Spleen (tissue), 11 donors: ENCODE results near the gene ELP2. TPM values are rescaled to one million over a fixed set of nuclear protein-coding genes. Genes with fewer than 3 reads are reported as not detected.

Experiments
- DNase-seq: peaks from one replicate; pipeline ENCODE4 v3.0.0-alpha.2; 2020
- H3K27ac ChIP-seq, 8 donors: fragments of 200-600 bp; sonication (generic) in 7 of 8; 1 replicate in 4 of 8; 2 replicates in 4 of 8; pipeline versions ENCODE4 v1.5.0 to v1.8.0; 2016 to 2021; ENCODE audit warnings: inconsistent platforms in 4 of 8, mild to moderate bottlenecking in 4 of 8, moderate library complexity in 1 of 8
- H3K27me3 ChIP-seq, 7 donors: fragments of 200-600 bp; sonication (generic) in 6 of 7; replicated peaks in 1 of 7; 1 replicate in 4 of 7; 2 replicates in 3 of 7; pipeline versions ENCODE4 v1.5.0 to v1.8.0; 2016 to 2021; ENCODE audit warnings: inconsistent platforms in 3 of 7, mild to moderate bottlenecking in 1 of 7
- H3K36me3 ChIP-seq, 6 donors: fragments of 200-600 bp; sonication (generic) in 5 of 6; 1 replicate in 4 of 6; 2 replicates in 2 of 6; pipeline versions ENCODE4 v1.5.0 to v1.8.0; 2016 to 2021; ENCODE audit warnings: inconsistent platforms in 2 of 6
- H3K4me1 ChIP-seq, 6 donors: fragments of 200-600 bp; sonication (generic) in 5 of 6; 1 replicate in 3 of 6; 2 replicates in 3 of 6; pipeline versions ENCODE4 v1.5.0 to v1.8.0; 2016 to 2021; ENCODE audit warnings: inconsistent platforms in 3 of 6
- H3K4me3 ChIP-seq, 8 donors: fragments of 200-600 bp; sonication (generic) in 7 of 8; 1 replicate in 4 of 8; 2 replicates in 4 of 8; pipeline versions ENCODE4 v1.5.0 to v1.8.0; 2016 to 2021; ENCODE audit warnings: inconsistent platforms in 4 of 8, mild to moderate bottlenecking in 4 of 8, moderate library complexity in 2 of 8
- H3K9me3 ChIP-seq, 8 donors: fragments of 200-600 bp; sonication (generic) in 7 of 8; 1 replicate in 4 of 8; 2 replicates in 4 of 8; pipeline versions ENCODE4 v1.5.0 to v1.8.0; 2016 to 2021; ENCODE audit warnings: inconsistent platforms in 4 of 8
- CTCF ChIP-seq, 11 experiments: fragments of 200-600 bp in 7 of 11; fragments of 450-650 bp in 4 of 11; sonication (generic) in 4 of 11; IDR thresholded peaks in 8 of 11; conservative IDR thresholded peaks in 3 of 11; 1 replicate in 7 of 11; 2 replicates in 4 of 11; pipeline versions ENCODE4 v1.4.0 to v1.8.0; 2016 to 2021; ENCODE audit warnings: antibody characterized with exemption in 11 of 11, inconsistent platforms in 4 of 11, mild to moderate bottlenecking in 1 of 11
- POLR2A ChIP-seq, 3 donors: fragments of 450-650 bp; IDR thresholded peaks; one replicate each; pipeline ENCODE4 v1.5.1; 2017; ENCODE audit warnings: antibody characterized with exemption in 3 of 3, mild to moderate bottlenecking in 1 of 3
- POLR2AphosphoS5 ChIP-seq, 3 donors: sonication (generic); formaldehyde crosslinking; IDR thresholded peaks; one replicate each; pipeline ENCODE4 v1.5.1; 2017; ENCODE audit warnings: antibody characterized with exemption in 3 of 3
- whole genome bisulfite sequencing, 5 donors: extraction: QIAGEN DNeasy Blood & Tissue Kit in 3 of 5; methylation state at CpG; one replicate each; pipeline versions ENCODE4 v1.1.5 to v1.1.7; 2013 to 2018; 5-methylcytosine and 5-hydroxymethylcytosine counted together
- intact Hi-C: fragments of 100-400 bp; cut with DNase I; formaldehyde crosslinking; loops from one replicate; pipeline ENCODE4 v1.15.0; 2023; ENCODE audit warnings: low total_unique reads
- polyA plus RNA-seq, 3 donors: library from polyadenylated mRNA; stranded (reverse); fragments of 200-250 nt; gene quantifications; one replicate each; pipeline ENCODE4 v1.2.1, GENCODE V29; 2013
- total RNA-seq, 7 donors: library from RNA; depleted of rRNA in 3 of 7; stranded (reverse); fragments of >200 nt in 3 of 7; fragmentation: NEBNext Ultra II Directional in 4 of 7; extraction: Animal tissue kit (Norgen Biotek cat#: 25700) in 4 of 7; gene quantifications; one replicate each; pipeline versions ENCODE4 v1.1.0 to v1.2.1, GENCODE V29; 2016 to 2021
- donor health status: healthy with polysubstance abuse.
- donor health status: DM: no; HTN: no; CAD: no; lungs with moderate emphysema.
- donor health status: DM: no; HTN: no; CAD: no.
- donor health status: Bipolar disorder and iron deficiency.
- donor health status: healthy.
- donor health status: DM: no; HTN: no; CAD: no.
- donor health status: DM: yes; HTN: yes; CAD: no.

Gene ELP2
- total and polyA plus RNA-seq, 10 donors: 45.7 to 99.7 (median 72.6) TPM

- no peak for DNase-seq
- no peak for TF ChIP-seq POLR2A (IDR thresholded peaks at IDR 0.05)
- no peak for TF ChIP-seq POLR2AphosphoS5 (IDR thresholded peaks at IDR 0.05)
- TF ChIP-seq CTCF (IDR thresholded peaks at IDR 0.05 in 8 of 11, conservative IDR thresholded peaks at IDR 0.05 in 3 of 11): no peak
- Histone ChIP-seq H3K4me3 (no peak overlapping the region), H3K27me3 (no peaks in the 10 kb centered on the region), H3K36me3 (peaks cover 0 to 23% (median 0%) of the 10 kb centered on the region in 6 donors), H3K4me1 (no peaks in the 10 kb centered on the region), H3K9me3 (peaks cover 0 to 21% (median 14%) of the 10 kb centered on the region in 8 donors), H3K27ac (no peak overlapping the region)
- intact Hi-C loops: no loop called here
- 80 to 98% (median 93%) methylated on average over 2 of the region's 2 CpGs for WGBS, 5 donors
These were observed 24.9 kb upstream of the ELP2 start for GRCh38 chr18:36104749-36105148.

- no peak for DNase-seq
These were observed 22.2 kb upstream of the ELP2 start for GRCh38 chr18:36107477-36107876.

GRCh38 chr18:36108196-36108595 is 21.5 kb upstream of the ELP2 start:
- intact Hi-C loops: no loop called here
- TF ChIP-seq POLR2AphosphoS5 (IDR thresholded peaks at IDR 0.05): no peak
- TF ChIP-seq POLR2A (IDR thresholded peaks at IDR 0.05): no peak
- WGBS, 5 donors: 38 to 46% (median 39%) methylated on average over 2 of the region's 2 CpGs

More at GRCh38 chr18:36107477-36107876, 22.2 kb upstream of the ELP2 start:
- Histone ChIP-seq H3K36me3 (peaks cover 0 to 50% (median 21%) of the 10 kb centered on the region in 6 donors), H3K4me3 (no peak overlapping the region), H3K27me3 (no peaks in the 10 kb centered on the region), H3K4me1 (no peaks in the 10 kb centered on the region), H3K27ac (no peak overlapping the region), H3K9me3 (peaks cover 0 to 10% (median 5%) of the 10 kb centered on the region in 8 donors)
- no peak for TF ChIP-seq POLR2AphosphoS5 (IDR thresholded peaks at IDR 0.05)
- no peak for TF ChIP-seq CTCF (IDR thresholded peaks at IDR 0.05 in 8 of 11, conservative IDR thresholded peaks at IDR 0.05 in 3 of 11)
- no peak for TF ChIP-seq POLR2A (IDR thresholded peaks at IDR 0.05)
- intact Hi-C loops: no loop called here

GRCh38 chr18:36108601-36109000 is 21.1 kb upstream of the ELP2 start:
- Histone ChIP-seq H3K27ac (no peak overlapping the region), H3K36me3 (peaks cover 2 to 61% (median 32%) of the 10 kb centered on the region in 6 donors), H3K4me1 (no peaks in the 10 kb centered on the region), H3K4me3 (no peak overlapping the region), H3K9me3 (peaks cover 0 to under 1% (median 0%) of the 10 kb centered on the region in 8 donors), H3K27me3 (no peaks in the 10 kb centered on the region)
- intact Hi-C loops: no loop called here
- 93 to 96% (median 94%) methylated on average over 5 of the region's 5 CpGs for WGBS, 5 donors
- TF ChIP-seq POLR2A (IDR thresholded peaks at IDR 0.05): no peak
- no peak for TF ChIP-seq POLR2AphosphoS5 (IDR thresholded peaks at IDR 0.05)
- no peak for TF ChIP-seq CTCF (IDR thresholded peaks at IDR 0.05 in 8 of 11, conservative IDR thresholded peaks at IDR 0.05 in 3 of 11)
- no peak for DNase-seq

More at GRCh38 chr18:36108196-36108595, 21.5 kb upstream of the ELP2 start:
- H3K36me3 ChIP-seq: peaks cover 0 to 57% (median 28%) of the 10 kb centered on the region in 6 donors
- H3K9me3 ChIP-seq: peaks cover 0 to 4% (median 0%) of the 10 kb centered on the region in 8 donors
- no peaks in the 10 kb centered on the region for H3K27me3 ChIP-seq
- H3K4me3 ChIP-seq: no peak overlapping the region
- no peak overlapping the region for H3K27ac ChIP-seq
- DNase-seq: no peak
- H3K4me1 ChIP-seq: no peaks in the 10 kb centered on the region
